ENCODE results near the gene IQCK.

The IQCK gene

GRCh38 chr16:19868421-19868820 lies 150.3 kb downstream of the IQCK start:
- no peak for DNase-seq

- no peak for DNase-seq
These were observed 153.7 kb downstream of the IQCK start for GRCh38 chr16:19871721-19872120.

- no peak for DNase-seq
These were observed 154.2 kb downstream of the IQCK start for GRCh38 chr16:19872179-19872863.

GRCh38 chr16:19872935-19873334 lies 154.9 kb downstream of the IQCK start:
- DNase-seq: no peak

GRCh38 chr16:19874026-19874425 lies 156.0 kb downstream of the IQCK start:
- no peak for DNase-seq

- DNase-seq: no peak
These were observed 156.9 kb downstream of the IQCK start for GRCh38 chr16:19874851-19875546.

GRCh38 chr16:19875900-19876299 lies 157.8 kb downstream of the IQCK start:
- no peak for DNase-seq

- DNase-seq: no peak
These were observed 158.5 kb downstream of the IQCK start for GRCh38 chr16:19876501-19877059.

- no peak for DNase-seq
These were observed 160.7 kb downstream of the IQCK start for GRCh38 chr16:19878757-19879156.

GRCh38 chr16:19879241-19879792 lies 161.2 kb downstream of the IQCK start:
- peak; percentile 93 for DNase-seq

- DNase-seq: no peak
These were observed 163.0 kb downstream of the IQCK start for GRCh38 chr16:19881028-19881427.

- DNase-seq: no peak
These were observed 163.7 kb downstream of the IQCK start for GRCh38 chr16:19881783-19882182.

- no peak for DNase-seq
These were observed 164.1 kb downstream of the IQCK start for GRCh38 chr16:19882186-19882585.

GRCh38 chr16:19882646-19883045 lies 164.6 kb downstream of the IQCK start:
- no peak for DNase-seq

GRCh38 chr16:19883296-19883965 lies 165.4 kb downstream of the IQCK start:
- no peak for DNase-seq

- no peak for DNase-seq
These were observed 166.0 kb downstream of the IQCK start for GRCh38 chr16:19883966-19884485.

GRCh38 chr16:19884611-19885450 lies 166.8 kb downstream of the IQCK start, which contains the start of gene GPRC5B:
GPRC5B (minus strand) TSS chr16:19884848; CDS start chr16:19872845, 12,003 bp downstream.
- no peak for DNase-seq

GRCh38 chr16:19885451-19886072 lies 167.5 kb downstream of the IQCK start:
- no peak for DNase-seq

GRCh38 chr16:19886073-19886941 lies 168.2 kb downstream of the IQCK start:
- DNase-seq: peak; percentile 61

GRCh38 chr16:19888834-19889233 lies 170.8 kb downstream of the IQCK start:
- DNase-seq: no peak

- DNase-seq: no peak
These were observed 172.8 kb downstream of the IQCK start for GRCh38 chr16:19890901-19891300.

Measured in NCI-H2081 treated with DMSO at 0.1 percent for 48 hours (cell line).